NCI-H510A (cell line): ENCODE results near the gene DYNC2LI1.

ENCODE experiments used
- DNase-seq: peaks from one replicate; lab custom pipeline; 2025; lab: John Stamatoyannopoulos, UW

DYNC2LI1 gene

DNA sequence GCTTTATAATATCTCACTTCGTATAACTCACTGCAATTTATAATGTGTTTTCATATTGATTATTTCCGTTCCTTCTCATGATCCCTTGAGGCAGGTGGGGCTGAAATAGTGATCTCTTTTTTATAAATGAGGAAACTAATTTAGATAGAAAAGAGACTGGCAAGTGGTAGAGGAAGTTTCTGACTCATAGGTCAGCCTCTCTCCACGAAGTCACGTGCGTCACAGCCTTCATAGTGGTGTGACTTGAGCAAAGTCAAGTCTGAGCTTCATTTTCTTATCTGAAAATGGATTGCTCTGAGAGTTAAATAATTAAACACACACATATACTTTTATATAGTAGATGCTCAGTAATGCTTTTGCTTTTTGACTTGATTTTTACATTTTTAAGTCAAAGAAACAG lies 44.9 kb downstream of the DYNC2LI1 start:
- DNase-seq = no peak

DNA sequence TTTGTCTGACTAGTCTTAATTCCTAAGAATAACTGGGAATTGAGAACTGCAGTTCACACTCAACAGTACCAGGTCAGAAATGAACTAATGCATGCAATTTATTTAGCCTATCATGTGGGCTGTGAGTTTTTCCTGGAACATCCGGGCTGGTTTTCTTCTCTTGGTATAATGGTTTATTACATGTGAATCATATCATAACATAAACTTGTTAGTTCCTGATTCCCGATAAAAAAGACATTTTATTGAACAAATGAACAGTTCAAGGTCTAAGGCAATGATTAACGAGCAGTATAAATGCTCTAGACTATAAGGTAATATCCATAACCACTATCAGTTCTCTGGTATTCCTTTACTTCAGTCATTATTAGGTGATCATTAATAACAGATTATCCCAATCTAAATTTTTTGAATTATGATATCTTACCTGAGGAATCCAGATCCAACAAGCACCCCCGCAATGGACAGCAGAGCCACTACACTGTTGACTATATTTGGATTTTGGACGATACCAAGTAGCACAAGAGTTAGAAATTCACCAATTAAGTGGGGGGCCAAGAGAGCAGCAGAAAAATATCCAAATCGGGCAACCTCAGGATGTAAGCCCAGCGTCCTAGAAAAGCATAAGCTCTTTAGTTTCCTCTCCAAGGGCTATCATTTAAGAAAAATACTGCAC lies 45.8 kb downstream of the DYNC2LI1 start:
- no peak for DNase-seq

- no peak for DNase-seq
Measured at GRCh38 chr2:43822839-43823238, 49.0 kb downstream of the DYNC2LI1 start.

DNA sequence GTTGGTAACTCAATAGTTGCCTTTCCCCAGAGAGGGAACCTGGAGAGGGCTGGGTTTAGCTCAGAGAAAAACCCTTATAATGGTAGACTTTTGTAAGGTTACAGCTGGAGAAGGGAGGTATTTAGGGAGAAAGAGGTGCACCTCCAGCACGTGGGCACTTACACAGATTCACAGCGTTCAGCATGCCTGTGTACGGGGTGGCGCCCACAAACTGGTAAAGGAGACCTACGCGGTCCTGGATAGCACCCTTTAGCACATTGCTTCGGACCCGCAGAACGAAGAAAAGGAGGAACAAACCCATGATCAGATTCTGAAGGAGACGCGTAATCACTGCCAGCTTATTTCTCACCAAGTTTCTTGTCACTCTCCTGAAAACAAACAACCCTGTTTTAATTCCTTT lies 49.9 kb downstream of the DYNC2LI1 start:
- DNase-seq = no peak

- DNase-seq = no peak
Measured at GRCh38 chr2:43824512-43824911, 50.7 kb downstream of the DYNC2LI1 start.

DNA sequence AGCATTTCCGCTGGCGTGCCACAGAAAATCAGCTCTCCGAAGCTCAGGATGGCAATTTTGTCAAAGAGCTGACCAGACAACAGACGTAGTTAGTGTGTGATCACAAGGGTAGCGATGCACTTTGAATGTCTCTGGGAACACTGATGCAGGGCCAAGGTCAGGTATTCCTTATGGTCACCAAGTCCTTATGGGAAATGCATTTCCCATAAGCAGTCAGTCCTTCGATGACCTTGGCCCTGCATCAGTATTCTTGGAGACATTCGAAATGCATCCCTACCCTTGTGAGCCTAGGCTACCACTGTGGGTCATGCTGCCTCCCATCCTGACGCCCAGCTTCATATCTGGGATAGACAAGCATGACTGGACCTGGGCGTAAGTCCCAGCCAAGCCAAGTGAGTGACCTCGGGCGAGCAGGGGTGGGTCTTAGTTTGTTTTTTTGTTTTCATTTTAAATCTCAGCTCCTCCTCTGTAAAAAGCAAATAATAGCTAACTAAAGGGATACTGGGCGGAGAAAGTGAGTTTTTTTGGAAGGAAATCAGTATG lies 51.2 kb downstream of the DYNC2LI1 start:
- DNase-seq = no peak

GRCh38 chr2:43825841-43826240 lies 52.0 kb downstream of the DYNC2LI1 start:
- DNase-seq = no peak

DNA sequence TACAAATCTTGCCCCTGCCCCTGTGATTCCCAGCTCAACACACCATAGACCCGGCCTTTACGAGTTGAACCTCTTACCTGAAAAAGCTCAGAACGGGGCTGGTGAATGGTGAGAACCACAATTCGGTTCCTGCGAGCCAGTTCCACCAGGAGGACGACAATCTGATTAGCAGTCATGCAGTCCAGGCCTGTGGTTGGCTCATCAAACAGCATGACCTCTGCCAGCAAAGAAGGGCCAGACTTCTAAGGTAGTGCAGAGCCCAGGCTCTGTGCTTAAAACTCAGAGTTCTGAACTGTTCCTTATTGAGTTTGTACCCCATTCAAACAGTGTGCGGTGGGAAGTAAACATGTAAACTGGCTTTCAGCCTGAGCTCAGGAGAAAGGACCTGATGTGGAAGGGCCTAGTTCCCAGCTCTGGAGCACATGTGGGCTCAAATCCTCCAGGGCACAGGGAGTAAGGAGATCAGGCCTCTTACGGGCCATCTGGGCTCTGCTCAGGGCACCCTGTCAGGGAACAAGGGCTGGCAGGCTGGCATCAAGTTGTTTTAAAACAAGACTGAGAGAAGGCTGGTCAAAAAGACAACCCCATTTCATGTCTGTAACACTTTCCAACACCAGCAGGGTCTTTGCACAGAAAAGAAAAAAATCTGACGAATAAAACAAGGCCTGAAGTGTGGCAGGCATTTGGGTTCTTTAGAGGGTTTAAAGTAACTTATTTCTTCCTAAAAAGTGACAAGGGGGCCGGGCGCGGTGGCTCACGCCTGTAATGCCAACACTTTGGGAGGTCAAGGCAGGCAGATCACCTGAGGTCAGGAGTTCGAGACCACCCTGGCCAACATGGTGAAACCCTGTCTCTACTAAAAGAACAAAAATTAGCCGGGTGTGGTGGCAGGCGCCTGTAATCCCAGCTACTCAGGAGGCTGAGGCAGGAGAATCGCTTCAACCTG lies 52.7 kb downstream of the DYNC2LI1 start:
- no peak for DNase-seq

- DNase-seq = peak; percentile 20
Measured at GRCh38 chr2:43831543-43832294, 57.9 kb downstream of the DYNC2LI1 start.

- no peak for DNase-seq
Measured at GRCh38 chr2:43832457-43832856, 58.6 kb downstream of the DYNC2LI1 start.

- DNase-seq = no peak
Measured at GRCh38 chr2:43837033-43837432, 63.2 kb downstream of the DYNC2LI1 start.

GRCh38 chr2:43837831-43838559 lies 64.2 kb downstream of the DYNC2LI1 start:
- DNase-seq = no peak

DNA sequence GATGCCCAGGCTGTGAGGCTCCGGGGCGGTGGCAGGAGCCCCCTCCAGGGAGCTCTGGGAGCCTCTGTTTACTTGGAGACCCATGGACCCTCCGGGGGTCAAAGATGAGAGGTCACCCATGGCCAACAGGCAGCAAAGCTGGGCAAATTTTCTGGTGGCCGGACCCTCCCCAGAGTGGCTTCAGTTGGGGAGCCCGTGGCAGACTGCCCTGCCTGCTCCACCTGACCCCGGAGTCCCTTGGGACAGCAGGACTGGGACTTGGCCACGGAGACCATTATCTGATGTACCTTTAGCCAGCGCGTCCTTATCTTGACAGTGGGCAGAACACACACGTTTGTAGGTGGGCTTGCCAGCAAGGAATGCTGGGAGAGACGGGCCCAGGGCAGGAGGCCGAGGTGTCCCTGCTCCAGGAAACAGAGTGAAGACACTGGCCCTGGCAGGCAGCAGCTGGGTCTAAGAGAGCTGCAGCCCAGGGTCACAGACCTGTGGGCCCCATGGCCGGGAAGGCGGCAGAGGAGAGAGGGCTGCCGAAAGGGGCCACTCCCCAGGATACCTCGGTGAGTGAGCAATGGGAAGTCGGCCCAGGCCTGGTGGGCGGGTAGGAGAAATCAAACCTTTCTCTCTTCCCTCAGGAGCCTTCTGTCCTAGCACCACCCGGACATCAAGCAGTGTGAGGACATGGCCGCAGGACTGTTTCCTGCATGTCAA lies 64.9 kb downstream of the DYNC2LI1 start, which contains the start of the genes ABCG5 and ABCG8:
TSS of gene ABCG5 (minus strand) at position 280 of the 708 bp plus-strand sequence. CDS start at position 120, 160 bp downstream.
TSS of gene ABCG8 (plus strand) at position 412 of the 708 bp plus-strand sequence. CDS start at position 495, 83 bp downstream.
- no peak for DNase-seq

DNA sequence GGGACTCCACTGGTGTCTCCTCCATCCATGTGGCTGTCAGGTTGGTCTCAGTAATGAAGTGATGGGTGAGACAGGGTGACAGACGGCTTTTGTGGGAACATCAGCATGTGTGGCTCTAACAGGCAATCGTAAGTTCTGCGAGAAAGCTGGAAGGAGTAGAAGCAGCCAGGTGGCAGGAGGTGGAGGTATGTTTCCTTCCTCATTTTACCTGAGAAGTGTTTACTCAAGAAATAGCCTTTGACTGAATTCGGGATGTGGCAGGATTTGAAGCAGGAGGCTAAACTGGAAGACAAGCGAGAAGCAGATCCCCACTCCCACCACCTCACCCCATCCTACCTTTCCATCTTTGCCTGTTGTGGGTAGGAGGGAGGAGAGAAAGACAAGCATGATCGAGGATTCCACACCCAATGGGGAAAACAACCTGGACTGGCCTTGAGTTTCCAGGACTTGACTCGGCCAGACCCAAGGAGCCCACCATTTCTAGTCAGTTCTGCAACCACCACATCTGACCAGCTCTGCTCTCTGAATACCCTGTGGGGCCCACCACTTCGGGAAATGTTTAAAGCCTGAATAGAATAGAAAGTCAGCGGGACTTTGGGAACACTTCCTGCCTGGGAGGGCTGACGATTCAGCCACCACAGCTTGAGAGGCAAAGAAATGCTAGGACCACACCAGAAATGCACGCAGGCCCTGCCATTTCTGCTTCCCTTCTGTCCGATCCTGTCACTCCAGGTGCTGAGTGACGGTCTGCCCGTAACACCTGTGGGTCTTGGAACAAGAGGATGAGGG lies 66.1 kb downstream of the DYNC2LI1 start:
- no peak for DNase-seq

GRCh38 chr2:43840965-43841364 lies 67.1 kb downstream of the DYNC2LI1 start:
- DNase-seq = no peak

- no peak for DNase-seq
Measured at GRCh38 chr2:43841949-43842865, 68.4 kb downstream of the DYNC2LI1 start.

DNA sequence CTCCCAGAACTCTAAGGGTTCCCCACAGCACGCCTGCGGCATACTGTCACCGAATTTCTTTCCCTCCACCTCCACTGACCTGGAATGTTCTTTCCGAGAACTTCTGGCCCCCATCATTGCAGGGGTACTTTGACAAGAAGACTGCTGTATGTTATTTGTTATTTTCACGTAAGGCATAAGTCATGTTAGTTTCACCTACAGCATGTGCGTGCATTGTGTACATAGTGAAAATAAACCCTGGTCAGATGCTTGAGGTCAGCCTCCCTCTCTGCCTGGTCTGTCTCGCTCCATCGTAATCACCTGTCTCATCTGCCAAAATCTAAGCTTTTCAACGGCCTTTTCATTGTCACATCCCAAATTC lies 69.0 kb downstream of the DYNC2LI1 start:
- DNase-seq = no peak

DNA sequence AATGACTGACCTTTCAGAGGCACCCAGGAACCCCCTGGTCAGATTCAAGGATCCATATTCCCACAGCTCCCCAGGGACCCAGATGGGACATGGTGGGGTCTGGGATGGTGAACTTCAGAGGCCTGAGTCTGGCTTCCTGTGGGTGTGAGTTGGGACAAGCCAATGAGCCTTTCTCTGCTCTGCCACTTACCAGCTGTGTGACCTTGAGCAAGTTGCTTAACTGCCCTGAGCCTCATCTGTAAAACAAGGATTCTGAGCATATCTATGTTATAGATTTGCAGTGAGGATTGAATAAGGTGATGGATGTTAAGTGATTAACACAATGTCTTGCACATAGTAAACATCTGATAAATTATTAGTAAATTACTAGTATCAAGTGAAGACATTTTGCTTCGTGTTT lies 71.3 kb downstream of the DYNC2LI1 start:
- no peak for DNase-seq
